SK-N-DZ (cell line): ENCODE data around the gene NMT2.

ENCODE experiments used
- DNase-seq: peaks from one replicate; pipeline ENCODE4 v3.0.0-alpha.2; 2015; ENCODE audit warnings: low spot score

Gene NMT2

GRCh38 chr10:15181576-15182156, 13.2 kb upstream of the NMT2 start:
- no peak for DNase-seq

GRCh38 chr10:15180736-15181135, 12.2 kb upstream of the NMT2 start:
- no peak for DNase-seq

- no peak for DNase-seq
Measured at GRCh38 chr10:15176269-15176668, 7.8 kb upstream of the NMT2 start.

- no peak for DNase-seq
Measured at GRCh38 chr10:15175587-15175986, 7.1 kb upstream of the NMT2 start.

GRCh38 chr10:15172306-15172840, 3.9 kb upstream of the NMT2 start:
- no peak for DNase-seq

- peak; percentile 32 for DNase-seq
Measured at GRCh38 chr10:15169555-15170401, 1.3 kb upstream of the NMT2 start.

- peak; percentile 72 for DNase-seq
Measured at GRCh38 chr10:15168786-15169554, 477 bp upstream of the NMT2 start.

- DNase-seq: peak; percentile 61
Measured at GRCh38 chr10:15167411-15168290, 842 bp downstream of the NMT2 start.

GRCh38 chr10:15166325-15166724, 2.2 kb downstream of the NMT2 start:
- DNase-seq: no peak

- DNase-seq: no peak
Measured at GRCh38 chr10:15163253-15163828, 5.2 kb downstream of the NMT2 start.

- no peak for DNase-seq
Measured at GRCh38 chr10:15158972-15159371, 9.5 kb downstream of the NMT2 start.

- no peak for DNase-seq
Measured at GRCh38 chr10:15158448-15158847, 10.0 kb downstream of the NMT2 start.

GRCh38 chr10:15155978-15156656, 12.4 kb downstream of the NMT2 start:
- DNase-seq: no peak

- no peak for DNase-seq
Measured at GRCh38 chr10:15152556-15152955, 15.9 kb downstream of the NMT2 start.

GRCh38 chr10:15150563-15150962, 17.9 kb downstream of the NMT2 start:
- no peak for DNase-seq

- DNase-seq: no peak
Measured at GRCh38 chr10:15149042-15149771, 19.3 kb downstream of the NMT2 start.

- no peak for DNase-seq
Measured at GRCh38 chr10:15147594-15148392, 20.7 kb downstream of the NMT2 start.

GRCh38 chr10:15146366-15146765, 22.1 kb downstream of the NMT2 start:
- DNase-seq: no peak

- no peak for DNase-seq
Measured at GRCh38 chr10:15144788-15145187, 23.7 kb downstream of the NMT2 start.
